GM21447 (cell line): ENCODE measurements around the gene TSSK6.

Source experiments
- ATAC-seq: cut with Tn5 transposase; IDR thresholded peaks from one replicate; pipeline ENCODE4 v1.9.1; 2021; ENCODE audit not compliant: unreplicated experiment

TSSK6 gene

GRCh38 chr19:19507354-19507753 is 8.0 kb downstream of the TSSK6 start:
- ATAC-seq: no peak

- ATAC-seq: no peak
These were observed 8.8 kb downstream of the TSSK6 start for GRCh38 chr19:19506592-19506991.

GRCh38 chr19:19505669-19506326 is 9.6 kb downstream of the TSSK6 start:
- ATAC-seq: no peak

GRCh38 chr19:19504754-19505668 is 10.3 kb downstream of the TSSK6 start:
- no peak for ATAC-seq

- ATAC-seq: no peak
These were observed 12.3 kb downstream of the TSSK6 start for GRCh38 chr19:19502808-19503602.

GRCh38 chr19:19502281-19502680 is 13.1 kb downstream of the TSSK6 start:
- ATAC-seq: no peak

- ATAC-seq: no peak
These were observed 13.6 kb downstream of the TSSK6 start for GRCh38 chr19:19501798-19502197.

- ATAC-seq: no peak
These were observed 14.2 kb downstream of the TSSK6 start for GRCh38 chr19:19500975-19501644.

GRCh38 chr19:19499272-19499995 is 15.9 kb downstream of the TSSK6 start:
- no peak for ATAC-seq

GRCh38 chr19:19498255-19498991 is 16.9 kb downstream of the TSSK6 start:
- ATAC-seq: no peak

- ATAC-seq: no peak
These were observed 19.4 kb downstream of the TSSK6 start for GRCh38 chr19:19495614-19496603.

- no peak for ATAC-seq
These were observed 21.4 kb downstream of the TSSK6 start for GRCh38 chr19:19493841-19494546.

GRCh38 chr19:19492026-19492610 is 23.2 kb downstream of the TSSK6 start:
- no peak for ATAC-seq

- ATAC-seq: no peak
These were observed 23.9 kb downstream of the TSSK6 start for GRCh38 chr19:19491321-19492025.

GRCh38 chr19:19490214-19490968 is 25.0 kb downstream of the TSSK6 start:
- ATAC-seq: peak; percentile 46

- ATAC-seq: no peak
These were observed 25.5 kb downstream of the TSSK6 start for GRCh38 chr19:19489804-19490204.
